K562 (cell line): Measurements from ENCODE around the gene RHOB. TPM values are rescaled to one million over a fixed set of nuclear protein-coding genes. Genes with fewer than 3 reads are reported as not detected.

ENCODE experiments used
- ATAC-seq: fragments of 200-7000 bp; cut with Tn5 transposase; 3 replicates; pipeline ENCODE4 v1.9.1; 2020; ENCODE audit warnings: moderate library complexity
- BruUV-seq: library from RNA; stranded (reverse); fragments of 400-500 nt; replicated peaks from 2 replicates; lab custom pipeline; 2021; lab: Mats Ljungman, UMichigan
- CTCF ChIA-PET: fragments of 300-600 bp; formaldehyde crosslinking; extraction: SDS; loops from one replicate; lab custom pipeline; 2021; ENCODE audit warnings: low intra/inter-chr PET ratio; lab: Yijun Ruan, JAX
- POLR2A ChIA-PET: fragments of 300-600, 350-650 bp; sonication (Branson Sonifier 250); formaldehyde crosslinking; extraction: SDS; loops from one replicate; lab custom pipeline; 2021; ENCODE audit warnings: antibody characterized with exemption, inconsistent platforms; lab: Yijun Ruan, JAX
- DNase-seq, 4 experiments: peaks; one replicate each; pipeline versions ENCODE4 v3.0.0 to v3.0.0-alpha.2; 2011 to 2018; ENCODE audit warnings: low spot score in 3 of 4, mixed read lengths in 3 of 4; ENCODE audit errors: extremely low read depth in 1 of 4
- FAIRE-seq: peaks from 2 replicates; lab custom pipeline; 2011; peaks lifted over from hg19 to GRCh38; lab: Jason Lieb, UNC
- H2AFZ ChIP-seq: 2 replicates; pipeline ENCODE4 v1.6.0; 2011; ENCODE audit warnings: low read depth, low read length, control low read depth, inconsistent platforms
- H3K27ac ChIP-seq: fragments of 200-600 bp; 3 replicates; pipeline ENCODE4 v1.8.0; 2011; ENCODE audit warnings: low read depth, mild to moderate bottlenecking, control low read depth, inconsistent platforms, low read length, moderate library complexity, mixed read lengths; ENCODE audit errors: extremely low read depth
- H3K27me3 ChIP-seq, 2 experiments: fragments of 300-600 bp in 1 of 2; 2 replicates in 1 of 2; 3 replicates in 1 of 2; pipeline versions ENCODE4 v1.6.0 to v1.8.0; 2011; ENCODE audit warnings: inconsistent platforms in 2 of 2, low read length in 2 of 2, mild to moderate bottlenecking in 1 of 2, mixed read lengths in 1 of 2, moderate library complexity in 1 of 2; ENCODE audit not compliant: control insufficient read depth in 2 of 2, insufficient read depth in 2 of 2
- H3K36me3 ChIP-seq: fragments of 300-600 bp; 3 replicates; pipeline ENCODE4 v1.8.0; 2011; ENCODE audit warnings: mild to moderate bottlenecking, low read length, inconsistent platforms; ENCODE audit not compliant: control insufficient read depth, insufficient read depth
- H3K4me1 ChIP-seq, 2 experiments: fragments of 200-600 bp in 1 of 2; replicated peaks in 1 of 2; 2 replicates in 1 of 2; 3 replicates in 1 of 2; pipeline versions ENCODE4 v1.5.1 to v1.8.0; 2011; ENCODE audit warnings: inconsistent platforms in 2 of 2, low read length in 2 of 2, mild to moderate bottlenecking in 1 of 2, mixed read lengths in 1 of 2, moderate library complexity in 1 of 2; ENCODE audit not compliant: control insufficient read depth in 2 of 2, insufficient read depth in 2 of 2
- H3K4me2 ChIP-seq: 2 replicates; pipeline ENCODE4 v1.6.1; 2011; ENCODE audit warnings: low read length, control low read depth, inconsistent platforms, mixed read lengths; ENCODE audit not compliant: insufficient read depth
- H3K4me3 ChIP-seq: fragments of 200-600 bp; sonication (generic), shearing (Covaris generic); 2 replicates; pipeline ENCODE4 v1.5.1; 2016; ENCODE audit warnings: control low read depth, inconsistent platforms
- H3K79me2 ChIP-seq: fragments of 200-600 bp; 3 replicates; pipeline ENCODE4 v1.8.0; 2011; ENCODE audit warnings: low read length, inconsistent platforms; ENCODE audit not compliant: control insufficient read depth, insufficient read depth
- H3K9ac ChIP-seq, 2 experiments: 2 replicates each; pipeline versions ENCODE4 v1.6.0 to v1.6.1; 2011; ENCODE audit warnings: low read depth in 2 of 2, low read length in 2 of 2, control low read depth in 1 of 2, inconsistent platforms in 1 of 2, mild to moderate bottlenecking in 1 of 2, mixed read lengths in 1 of 2; ENCODE audit not compliant: insufficient read depth in 1 of 2
- H3K9me1 ChIP-seq: one replicate; pipeline ENCODE4 v1.6.0; 2011; ENCODE audit warnings: inconsistent platforms, mild to moderate bottlenecking, low read length, moderate library complexity; ENCODE audit not compliant: control insufficient read depth, insufficient read depth
- H3K9me3 ChIP-seq: replicated peaks from 2 replicates; pipeline ENCODE4 v1.5.1; 2011; ENCODE audit warnings: low read depth, low read length, inconsistent platforms; ENCODE audit not compliant: control insufficient read depth, insufficient read depth
- H4K20me1 ChIP-seq: replicated peaks from 2 replicates; pipeline ENCODE4 v1.6.1; 2011; ENCODE audit warnings: low read length, inconsistent platforms, mixed read lengths; ENCODE audit not compliant: control insufficient read depth, insufficient read depth
- BACH1 ChIP-seq: fragments of 200-800 bp; sonication (Bioruptor generic); IDR thresholded peaks from 2 replicates; pipeline ENCODE4 v1.6.1; 2016; ENCODE audit warnings: missing genetic modification characterization, missing compliant biosample characterization
- CBFB ChIP-seq: sonication (generic); formaldehyde crosslinking; IDR thresholded peaks from 2 replicates; pipeline ENCODE4 v1.4.0; 2020; ENCODE audit warnings: mild to moderate bottlenecking, missing genetic modification reagents
- CC2D1A ChIP-seq: fragments of 450-650 bp; IDR thresholded peaks from 2 replicates; pipeline ENCODE4 v1.6.1; 2017; ENCODE audit warnings: mild to moderate bottlenecking
- COPS2 ChIP-seq: fragments of 450-650 bp; conservative IDR thresholded peaks from 2 replicates; pipeline ENCODE4 v1.6.1; 2016; ENCODE audit warnings: mild to moderate bottlenecking, moderate library complexity
- GTF2F1 ChIP-seq: IDR thresholded peaks from 2 replicates; pipeline ENCODE4 v1.6.1; 2011; ENCODE audit warnings: low read depth, low read length, improper control_type of control experiment
- HDAC1 ChIP-seq, 2 experiments: fragments of 450-650 bp; IDR thresholded peaks; 2 replicates each; pipeline ENCODE4 v1.6.1; 2016 to 2017; ENCODE audit warnings: inconsistent platforms in 1 of 2, mild to moderate bottlenecking in 1 of 2, moderate library complexity in 1 of 2
- HDAC8 ChIP-seq: fragments of 450-650 bp; IDR thresholded peaks from 2 replicates; pipeline ENCODE4 v1.6.1; 2016; ENCODE audit warnings: mild to moderate bottlenecking, missing genetic modification characterization, moderate library complexity, missing compliant biosample characterization
- HOXB6 ChIP-seq: fragments of 250-450 bp; sonication (Bioruptor Pico); IDR thresholded peaks from 2 replicates; pipeline ENCODE4 v1.5.1; 2022; ENCODE audit warnings: mild to moderate bottlenecking, borderline replicate concordance
- KAT2B ChIP-seq: IDR thresholded peaks from one replicate; pipeline ENCODE4 v1.6.1; 2012; ENCODE audit warnings: low read depth, mild to moderate bottlenecking, control low read depth, inconsistent platforms, low read length, moderate library complexity
- KHSRP ChIP-seq: fragments of 450-650 bp; IDR thresholded peaks from 2 replicates; pipeline ENCODE4 v1.6.1; 2017
- MEF2A ChIP-seq: IDR thresholded peaks from 2 replicates; pipeline ENCODE4 v1.6.1; 2011; ENCODE audit warnings: low read depth, mild to moderate bottlenecking, low read length, moderate library complexity; ENCODE audit not compliant: control insufficient read depth
- POLR2A ChIP-seq: fragments of 450-650 bp; conservative IDR thresholded peaks from 2 replicates; pipeline ENCODE4 v1.6.1; 2016
- SREBF2 ChIP-seq: sonication (generic); formaldehyde crosslinking; IDR thresholded peaks from 2 replicates; pipeline ENCODE4 v1.4.0; 2020; ENCODE audit warnings: mild to moderate bottlenecking, missing genetic modification reagents
- TBL1XR1 ChIP-seq, 2 experiments: IDR thresholded peaks; 2 replicates each; pipeline ENCODE4 v1.6.1; 2012; ENCODE audit warnings: improper control_type of control experiment in 2 of 2, low read length in 2 of 2, mild to moderate bottlenecking in 1 of 2
- ZNF217 ChIP-seq: sonication (generic); formaldehyde crosslinking; IDR thresholded peaks from 2 replicates; pipeline ENCODE4 v1.8.0; 2022; ENCODE audit warnings: mild to moderate bottlenecking, missing genetic modification reagents
- WGBS: fragments of 100-300 bp; shearing (Covaris generic); methylation state at CpG from one replicate; pipeline ENCODE4 v1.1.6; 2016; ENCODE audit warnings: low coverage, mixed read lengths; ENCODE audit not compliant: insufficient coverage; ENCODE audit errors: missing lambda C conversion rate; 5-methylcytosine and 5-hydroxymethylcytosine counted together
- in situ Hi-C: fragments of 300-500 bp; cut with MboI; formaldehyde crosslinking; loops from 4 replicates; pipeline ENCODE4 v1.15.0; 2018; ENCODE audit warnings: inconsistent platforms, mixed read lengths
- intact Hi-C: fragments of 100-400 bp; cut with micrococcal nuclease; formaldehyde crosslinking; loops from 2 replicates; pipeline ENCODE4 v1.14.2; 2022
- polyA plus RNA-seq, 8 experiments: library from polyadenylated mRNA; depleted of rRNA in 4 of 8; stranded (reverse) in 5 of 8; unstranded in 3 of 8; fragments of >200 nt; fragmentation: Nextera tagmentation in 2 of 8; fragmentation: Illumina TruSeq in 1 of 8; extraction: Ambion mirVana in 2 of 8; extraction: Trizol in 1 of 8; gene quantifications; 2 replicates each; pipeline versions ENCODE4 v1.2.1 to v1.2.3, GENCODE V29; 2011 to 2014; ENCODE audit warnings: inconsistent platforms in 1 of 8, missing spikeins in 1 of 8
- total RNA-seq, 7 experiments: library from RNA; depleted of rRNA in 6 of 7; stranded (reverse); fragments of >200 nt in 6 of 7; fragmentation: Illumina TruSeq in 2 of 7; extraction: Trizol in 2 of 7; gene quantifications; 2 replicates each; pipeline versions ENCODE4 v1.2.1 to v1.2.3, GENCODE V29; 2011 to 2021; ENCODE audit warnings: low replicate concordance in 1 of 7

The RHOB gene
- total and polyA plus RNA-seq, 9 of the 15 experiments (the other 6 are each of a cell fraction or from before 2014, with no cell fraction given), result 0.07 to 4.8 (median 1.1) TPM

DNA sequence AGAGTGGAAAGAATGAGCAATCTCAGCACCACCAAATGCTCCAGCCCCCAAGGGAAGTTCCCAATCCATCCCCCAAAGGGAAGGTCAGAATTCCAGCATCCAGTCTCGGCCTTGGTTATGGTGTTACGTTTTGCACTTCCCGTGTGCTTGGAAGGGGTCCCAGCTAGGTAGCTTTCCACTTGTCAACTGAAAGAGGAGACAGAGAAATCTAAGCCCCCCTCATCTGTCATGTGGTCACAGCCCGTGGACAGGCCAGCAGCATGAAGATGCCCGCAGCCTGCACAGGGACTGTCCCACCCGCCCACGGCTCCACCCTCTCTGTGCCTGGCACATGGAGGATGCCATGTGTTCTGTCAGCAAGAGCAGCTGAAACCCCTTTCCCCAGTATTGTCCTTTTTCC, 32.1 kb downstream of the RHOB start (continued):
- TF ChIP-seq HDAC1 (IDR thresholded peaks at IDR 0.05), result no peak
- TF ChIP-seq KHSRP, result no peak
- no peak for TF ChIP-seq TBL1XR1 (IDR thresholded peaks at IDR 0.05; ENCODE audit: low read length in 2 of 2)
- no peak for TF ChIP-seq ZNF217 (CRISPR knock-in tag)
- TF ChIP-seq CBFB, result no peak
- no peak for TF ChIP-seq BACH1
- TF ChIP-seq CC2D1A, result no peak
- no peak for TF ChIP-seq GTF2F1
- TF ChIP-seq MEF2A, result no peak
- TF ChIP-seq HDAC8 (tag), result no peak

DNA sequence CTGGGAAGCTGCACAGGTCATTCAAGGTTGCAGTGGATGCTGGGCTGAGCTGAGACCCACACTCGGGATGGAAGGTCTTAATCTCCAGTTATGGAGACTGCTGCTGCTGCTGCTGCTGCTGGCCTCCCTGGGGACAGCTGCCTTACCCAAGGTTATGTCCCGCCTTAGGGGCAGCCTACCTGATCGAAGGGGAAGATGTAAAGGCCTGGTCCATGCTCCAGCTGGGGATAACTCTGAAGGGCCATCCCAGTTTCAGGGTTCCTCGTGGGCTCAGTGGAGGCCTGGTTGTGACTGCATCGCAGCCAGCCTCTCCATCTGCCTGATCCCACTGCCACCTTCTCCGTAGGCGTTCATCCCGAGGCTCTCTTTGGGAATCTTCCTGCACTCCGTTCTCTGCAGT, 33.0 kb downstream of the RHOB start:
- ATAC-seq (no peak), FAIRE-seq (no peak), DNase-seq (no peak)
- Histone ChIP-seq H3K4me1 (no peaks in the 10 kb centered on the region), H3K4me2 (no peak overlapping the region), H3K27me3 (peaks cover 7 to 45% of the 10 kb centered on the region in 2 experiments; a peak in 3 of 5 replicates), H4K20me1 (no peaks in the 10 kb centered on the region), H3K27ac (no peak overlapping the region), H3K4me3 (no peak overlapping the region), H3K9me1 (no peaks in the 10 kb centered on the region), H3K9ac (no peak overlapping the region), H2AFZ (no peak overlapping the region), H3K9me3 (no peaks in the 10 kb centered on the region), H3K79me2 (no peaks in the 10 kb centered on the region), H3K36me3 (no peaks in the 10 kb centered on the region)
- POLR2A ChIA-PET, result interaction anchor here (0.9 kb wide), 1 partner anchor 28 kb away, joined by 3 read pairs; no protein-coding TSS in a partner anchor
- intact Hi-C loops (no loop called here), in situ Hi-C loops (no loop called here)
- 0% methylated on average over 9 of the region's 9 CpGs for WGBS
- TF ChIP-seq KAT2B (no peak), COPS2 (no peak), SREBF2 (no peak), HOXB6 (no peak), POLR2A (no peak)
- CTCF ChIA-PET, result no interaction called here
- no TSS peak for BruUV-seq
